Fibroblast of pulmonary artery (primary cell): ENCODE data around the gene FRS3.

ENCODE experiments used
- DNase-seq: peaks from one replicate; pipeline ENCODE4 v3.0.0-alpha.2; 2010; ENCODE audit warnings: low read depth
- H3K4me3 ChIP-seq: replicated peaks from 2 replicates; pipeline ENCODE4 v1.5.1; 2011; ENCODE audit warnings: low read depth, mild to moderate bottlenecking, control low read depth, low read length, moderate library complexity
- TF ChIP-seq, protein P1 (sequence below): IDR thresholded peaks from 2 replicates; pipeline ENCODE4 v1.5.1; 2011; ENCODE audit warnings: mild to moderate bottlenecking, control low read depth, low read length, inconsistent platforms; ENCODE audit errors: missing control alignments

The FRS3 gene

DNA sequence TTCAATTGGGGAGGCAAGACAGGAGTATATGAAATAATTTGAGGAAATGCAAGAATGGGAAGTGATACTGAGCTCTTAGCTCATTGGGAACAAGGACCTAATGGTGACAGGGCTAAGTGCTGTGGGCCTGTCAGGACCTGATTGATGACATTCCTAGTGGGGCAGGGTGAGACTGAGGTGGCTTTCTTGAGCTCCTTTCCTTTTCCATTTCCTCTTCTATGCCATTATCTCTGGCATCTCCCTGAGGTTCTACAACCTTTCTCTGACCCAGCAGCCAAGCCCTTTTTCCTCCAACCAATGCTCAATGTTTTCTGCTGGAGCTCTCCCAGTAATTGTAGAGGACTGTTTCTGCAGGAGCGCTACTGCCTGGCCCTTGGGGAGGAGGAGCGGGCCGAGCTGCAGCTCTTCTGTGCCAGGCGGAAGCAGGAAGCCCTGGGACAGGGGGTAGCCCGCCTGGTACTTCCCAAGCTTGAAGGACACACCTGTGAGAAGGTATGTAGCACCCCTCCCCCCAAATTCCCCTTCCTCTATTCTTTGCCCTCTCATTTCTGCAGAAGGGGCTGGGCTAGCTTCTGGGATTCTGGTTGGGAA is 5.0 kb upstream of the FRS3 start:
- no peak overlapping the region for H3K4me3 ChIP-seq
- TF ChIP-seq, protein P1, sequence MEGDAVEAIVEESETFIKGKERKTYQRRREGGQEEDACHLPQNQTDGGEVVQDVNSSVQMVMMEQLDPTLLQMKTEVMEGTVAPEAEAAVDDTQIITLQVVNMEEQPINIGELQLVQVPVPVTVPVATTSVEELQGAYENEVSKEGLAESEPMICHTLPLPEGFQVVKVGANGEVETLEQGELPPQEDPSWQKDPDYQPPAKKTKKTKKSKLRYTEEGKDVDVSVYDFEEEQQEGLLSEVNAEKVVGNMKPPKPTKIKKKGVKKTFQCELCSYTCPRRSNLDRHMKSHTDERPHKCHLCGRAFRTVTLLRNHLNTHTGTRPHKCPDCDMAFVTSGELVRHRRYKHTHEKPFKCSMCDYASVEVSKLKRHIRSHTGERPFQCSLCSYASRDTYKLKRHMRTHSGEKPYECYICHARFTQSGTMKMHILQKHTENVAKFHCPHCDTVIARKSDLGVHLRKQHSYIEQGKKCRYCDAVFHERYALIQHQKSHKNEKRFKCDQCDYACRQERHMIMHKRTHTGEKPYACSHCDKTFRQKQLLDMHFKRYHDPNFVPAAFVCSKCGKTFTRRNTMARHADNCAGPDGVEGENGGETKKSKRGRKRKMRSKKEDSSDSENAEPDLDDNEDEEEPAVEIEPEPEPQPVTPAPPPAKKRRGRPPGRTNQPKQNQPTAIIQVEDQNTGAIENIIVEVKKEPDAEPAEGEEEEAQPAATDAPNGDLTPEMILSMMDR = no peak
- DNase-seq = no peak

DNA sequence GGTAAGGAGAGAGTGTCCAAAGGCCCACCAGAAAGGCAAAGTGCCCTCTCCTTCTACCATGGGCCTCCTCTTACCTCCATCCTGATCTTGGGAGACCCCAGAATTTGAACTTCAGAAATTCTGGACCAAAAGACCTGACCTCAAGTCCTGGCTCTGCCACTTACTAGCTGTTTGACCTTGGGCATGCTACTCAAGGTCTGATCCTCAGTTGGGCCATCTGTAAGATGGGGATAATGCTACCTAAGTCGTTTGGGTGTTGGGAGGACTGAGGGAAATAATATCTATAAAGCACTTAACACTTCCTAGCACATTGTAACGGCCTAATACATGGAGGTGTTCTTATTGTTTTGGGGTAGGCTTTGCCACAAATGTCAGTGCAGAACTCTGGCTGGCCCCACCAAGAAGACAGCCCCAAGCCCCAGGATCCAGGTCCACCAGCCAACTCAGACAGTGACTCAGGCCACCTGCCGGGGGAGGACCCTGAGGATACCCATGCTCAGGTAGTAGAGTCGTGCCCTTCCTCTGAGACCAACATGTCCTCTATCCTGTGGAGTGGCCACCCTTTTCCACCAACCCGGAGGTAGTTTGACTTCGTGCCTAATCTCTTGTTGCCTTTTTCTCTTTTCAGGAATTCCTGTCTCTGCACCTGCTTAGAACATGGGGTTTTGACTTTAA is 3.5 kb upstream of the FRS3 start:
- DNase-seq = no peak
- TF ChIP-seq, protein P1 = no peak
- no peak overlapping the region for H3K4me3 ChIP-seq

DNA sequence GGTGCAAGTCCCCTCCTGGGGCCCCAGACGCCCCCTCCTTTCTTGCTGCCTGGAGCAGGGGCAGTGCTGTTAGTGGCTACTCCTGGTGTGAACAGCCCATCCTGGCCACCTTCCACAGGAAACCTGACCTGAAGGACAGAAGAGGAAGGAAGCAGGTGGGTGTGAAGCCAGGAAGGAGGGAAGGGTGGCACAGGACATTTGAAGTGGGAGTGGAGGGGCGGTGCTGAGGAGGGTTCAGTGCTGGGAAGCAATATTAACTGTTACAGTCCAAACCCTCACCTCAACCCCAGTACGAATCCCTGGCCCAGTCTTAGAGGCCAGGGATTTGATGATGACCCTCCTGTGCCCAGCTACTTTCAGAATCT is 1.6 kb upstream of the FRS3 start:
- peak overlapping the region; percentile 72 for H3K4me3 ChIP-seq
- no peak for DNase-seq
- TF ChIP-seq, protein P1 = no peak

DNA sequence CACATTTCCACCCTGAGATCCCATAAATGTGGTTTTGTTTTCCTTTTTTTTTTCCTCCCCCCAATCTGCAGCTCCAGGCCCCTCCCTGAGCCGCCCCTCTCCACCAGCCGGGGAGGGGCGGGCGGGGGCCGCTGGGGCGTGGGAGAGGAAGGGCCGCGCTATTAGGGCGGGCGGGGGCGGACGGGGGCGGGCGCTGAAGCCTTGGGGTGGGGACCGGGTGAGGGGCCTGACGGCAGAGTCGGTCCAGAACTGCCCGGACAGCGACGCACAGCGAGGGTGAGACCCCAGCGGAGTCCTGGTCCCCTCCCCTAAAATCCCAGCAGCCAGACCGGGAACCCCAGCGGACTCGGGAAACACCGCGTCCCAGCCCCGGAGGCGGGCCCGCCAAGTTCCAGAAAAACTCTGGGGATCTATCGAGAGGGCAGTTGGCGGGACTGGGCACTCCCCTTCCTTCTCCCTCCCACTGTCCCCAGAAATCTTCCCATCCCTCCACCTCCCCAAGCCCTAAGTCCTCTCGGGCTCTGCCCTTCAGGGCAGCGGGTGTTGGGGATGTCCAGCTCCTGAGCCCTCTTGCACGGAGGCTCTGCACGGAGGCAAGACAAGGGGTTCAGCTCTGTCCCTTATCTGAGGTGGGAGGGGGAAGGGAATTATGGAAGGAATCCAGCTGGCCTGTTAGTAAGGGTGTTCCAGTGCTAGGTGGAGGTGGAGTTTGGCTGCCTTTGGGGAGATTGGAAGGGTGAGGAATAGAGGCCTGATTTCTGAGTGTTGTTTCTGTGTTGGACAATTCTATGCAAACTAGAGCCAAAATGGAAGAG is 1.1 kb upstream of the FRS3 start, which contains the start of gene PRICKLE4:
TSS of gene PRICKLE4 (plus strand) at position 232 of the 815 bp plus-strand sequence. CDS start 2,692 bp downstream, outside the sequence.
- DNase-seq = peak; percentile 47
- TF ChIP-seq, protein P1 = no peak

DNA sequence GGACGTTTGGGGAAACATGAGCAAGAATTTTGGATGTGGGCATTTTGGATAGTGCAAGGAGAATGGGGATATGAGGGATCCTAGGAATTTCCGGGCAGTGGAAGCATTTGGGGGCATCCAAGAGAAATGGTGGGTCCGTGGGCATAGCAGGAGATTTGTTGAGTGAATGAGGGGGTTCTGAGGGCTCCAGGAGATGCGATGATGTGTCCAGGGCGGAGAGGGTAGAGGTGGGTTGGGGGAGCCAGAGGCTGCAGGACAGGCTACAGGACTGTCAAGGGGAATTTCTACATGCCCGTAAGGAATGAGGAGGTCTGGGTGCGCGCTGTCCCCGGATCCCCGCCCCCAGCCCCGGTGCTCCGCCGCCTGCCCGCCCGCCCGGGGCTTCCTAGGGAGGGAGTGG is 364 bp downstream of the FRS3 start:
- no peak for DNase-seq
- peak overlapping the region; percentile 72 for H3K4me3 ChIP-seq
- TF ChIP-seq, protein P1 = no peak

More for the DNA sequence above, 1.1 kb upstream of the FRS3 start, which contains the start of gene PRICKLE4:
- H3K4me3 ChIP-seq = peak within 1 kb of the TSS; percentile 72

DNA sequence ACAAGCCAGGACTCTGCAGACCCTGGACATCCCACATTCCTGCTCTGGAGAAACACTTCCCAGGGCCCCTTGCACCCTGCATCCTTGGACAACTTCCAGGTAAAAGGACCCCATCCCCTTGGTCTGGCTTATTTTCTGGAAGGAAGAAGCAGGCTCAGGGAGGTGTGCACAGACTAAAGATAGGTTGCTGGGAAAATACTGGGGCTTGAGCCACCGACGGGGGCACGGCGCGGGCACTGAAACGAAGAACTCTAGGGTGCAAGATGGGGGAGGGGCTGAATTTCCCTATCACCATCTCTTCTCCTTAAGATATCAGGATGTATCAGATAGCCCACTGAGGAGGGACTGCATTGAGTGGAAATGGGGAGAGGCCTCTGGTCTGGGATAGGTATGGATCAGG is 805 bp downstream of the FRS3 start:
- TF ChIP-seq, protein P1 = no peak
- DNase-seq = no peak
- H3K4me3 ChIP-seq = peak overlapping the region; percentile 72
